22Rv1 (cell line): Measurements from ENCODE around the gene TTK.
"Not testable (repeated sequence)": the region's sequence is repeated elsewhere in the genome, so short reads cannot be mapped to it uniquely, and the experiment has no call there.

ENCODE experiments used
- CTCF ChIP-seq: fragments of 450-650 bp; IDR thresholded peaks from 2 replicates; pipeline ENCODE4 v1.5.1; 2017; ENCODE audit warnings: mild to moderate bottlenecking
- ZFX ChIP-seq: fragments of 450-650 bp; IDR thresholded peaks from 2 replicates; pipeline ENCODE4 v1.6.1; 2017; ENCODE audit warnings: antibody characterized with exemption, borderline replicate concordance

- TF ChIP-seq CTCF, ZFX: not testable (repeated sequence)
These were observed 66.0 kb downstream of the TTK start for GRCh38 chr6:80070431-80070830.
